Muscle layer of colon (tissue), 2 donors: Measurements from ENCODE around the gene RCL1.

Source experiments
- H3K27ac ChIP-seq: one replicate; pipeline ENCODE4 v1.7.0; 2013; ENCODE audit warnings: low read depth, mild to moderate bottlenecking, low read length, moderate library complexity
- H3K27me3 ChIP-seq, 2 donors: one replicate each; pipeline ENCODE4 v1.7.0; 2013; ENCODE audit warnings: low read length in 2 of 2, mild to moderate bottlenecking in 2 of 2; ENCODE audit not compliant: insufficient read depth in 2 of 2, control insufficient read depth in 1 of 2
- H3K36me3 ChIP-seq: one replicate; pipeline ENCODE4 v1.7.0; 2013; ENCODE audit warnings: mild to moderate bottlenecking, low read length; ENCODE audit not compliant: insufficient read depth
- H3K4me1 ChIP-seq: one replicate; pipeline ENCODE4 v1.7.0; 2013; ENCODE audit warnings: mild to moderate bottlenecking, low read length; ENCODE audit not compliant: insufficient read depth
- H3K4me3 ChIP-seq, 2 donors: one replicate each; pipeline ENCODE4 v1.7.0; 2013; ENCODE audit warnings: low read length in 2 of 2, low read depth in 1 of 2, mild to moderate bottlenecking in 1 of 2, moderate library complexity in 1 of 2
- H3K9ac ChIP-seq: one replicate; pipeline ENCODE4 v1.7.0; 2013; ENCODE audit warnings: low read length
- H3K9me3 ChIP-seq: one replicate; pipeline ENCODE4 v1.7.0; 2013; ENCODE audit warnings: mild to moderate bottlenecking, low read length
- donor health status: abdominal sarcoma.
- donor health status: Adenocarcinoma of cecum.

Gene RCL1

GRCh38 chr9:4821133-4821532, 28.4 kb downstream of the RCL1 start:
- Histone ChIP-seq H3K9ac (no peak overlapping the region), H3K27me3 (no peaks in the 10 kb centered on the region), H3K27ac (no peak overlapping the region), H3K4me3 (no peak overlapping the region), H3K36me3 (no peaks in the 10 kb centered on the region), H3K9me3 (no peaks in the 10 kb centered on the region), H3K4me1 (peaks cover 7% of the 10 kb centered on the region)

- no peaks in the 10 kb centered on the region for H3K9me3 ChIP-seq
- no peak overlapping the region for H3K4me3 ChIP-seq
- peaks cover 7% of the 10 kb centered on the region for H3K4me1 ChIP-seq
- H3K27me3 ChIP-seq, result no peaks in the 10 kb centered on the region
- H3K9ac ChIP-seq, result no peak overlapping the region
- H3K36me3 ChIP-seq, result no peaks in the 10 kb centered on the region
- no peak overlapping the region for H3K27ac ChIP-seq
These were observed 29.3 kb downstream of the RCL1 start for GRCh38 chr9:4822057-4822456.

- Histone ChIP-seq H3K27me3 (no peaks in the 10 kb centered on the region), H3K9me3 (no peaks in the 10 kb centered on the region), H3K9ac (no peak overlapping the region), H3K36me3 (peaks cover 6% of the 10 kb centered on the region), H3K4me3 (no peak overlapping the region), H3K27ac (no peak overlapping the region), H3K4me1 (peaks cover 7% of the 10 kb centered on the region)
These were observed 33.8 kb downstream of the RCL1 start for GRCh38 chr9:4826417-4827166.

- H3K36me3 ChIP-seq, result peaks cover 6% of the 10 kb centered on the region
- H3K4me3 ChIP-seq, result no peak overlapping the region
- H3K9me3 ChIP-seq, result no peaks in the 10 kb centered on the region
These were observed 34.5 kb downstream of the RCL1 start for GRCh38 chr9:4827224-4827623.

GRCh38 chr9:4828761-4829160, 36.0 kb downstream of the RCL1 start:
- H3K4me1 ChIP-seq, result no peaks in the 10 kb centered on the region
- H3K9me3 ChIP-seq, result no peaks in the 10 kb centered on the region
- H3K36me3 ChIP-seq, result peaks cover 6% of the 10 kb centered on the region
- H3K27me3 ChIP-seq, result no peaks in the 10 kb centered on the region
- H3K9ac ChIP-seq, result no peak overlapping the region
- no peak overlapping the region for H3K27ac ChIP-seq
- no peak overlapping the region for H3K4me3 ChIP-seq

More at GRCh38 chr9:4827224-4827623, 34.5 kb downstream of the RCL1 start:
- Histone ChIP-seq H3K4me1 (peaks cover under 1% of the 10 kb centered on the region), H3K9ac (no peak overlapping the region), H3K27me3 (no peaks in the 10 kb centered on the region), H3K27ac (no peak overlapping the region)

- Histone ChIP-seq H3K9me3 (no peaks in the 10 kb centered on the region), H3K4me3 (no peak overlapping the region), H3K27ac (no peak overlapping the region), H3K27me3 (no peaks in the 10 kb centered on the region), H3K36me3 (peaks cover 6% of the 10 kb centered on the region), H3K4me1 (no peaks in the 10 kb centered on the region), H3K9ac (no peak overlapping the region)
These were observed 37.2 kb downstream of the RCL1 start for GRCh38 chr9:4829969-4830368.

GRCh38 chr9:4830699-4831098, 38.0 kb downstream of the RCL1 start:
- no peaks in the 10 kb centered on the region for H3K9me3 ChIP-seq
- H3K27me3 ChIP-seq, result no peaks in the 10 kb centered on the region
- H3K4me1 ChIP-seq, result no peaks in the 10 kb centered on the region
- no peak overlapping the region for H3K4me3 ChIP-seq
- H3K36me3 ChIP-seq, result peaks cover 6% of the 10 kb centered on the region
- no peak overlapping the region for H3K27ac ChIP-seq
- no peak overlapping the region for H3K9ac ChIP-seq

GRCh38 chr9:4831119-4831518, 38.4 kb downstream of the RCL1 start:
- Histone ChIP-seq H3K4me3 (no peak overlapping the region), H3K9me3 (no peaks in the 10 kb centered on the region), H3K27me3 (no peaks in the 10 kb centered on the region), H3K9ac (no peak overlapping the region), H3K36me3 (peaks cover 6% of the 10 kb centered on the region), H3K4me1 (no peaks in the 10 kb centered on the region), H3K27ac (no peak overlapping the region)

GRCh38 chr9:4831944-4832343, 39.2 kb downstream of the RCL1 start:
- H3K4me3 ChIP-seq, result no peak overlapping the region
- no peaks in the 10 kb centered on the region for H3K9me3 ChIP-seq
- no peak overlapping the region for H3K27ac ChIP-seq
- H3K9ac ChIP-seq, result no peak overlapping the region
- no peaks in the 10 kb centered on the region for H3K4me1 ChIP-seq
- no peaks in the 10 kb centered on the region for H3K27me3 ChIP-seq
- peaks cover 6% of the 10 kb centered on the region for H3K36me3 ChIP-seq

- Histone ChIP-seq H3K27me3 (no peaks in the 10 kb centered on the region), H3K4me1 (no peaks in the 10 kb centered on the region), H3K9ac (no peak overlapping the region), H3K36me3 (peaks cover 6% of the 10 kb centered on the region), H3K9me3 (no peaks in the 10 kb centered on the region), H3K27ac (no peak overlapping the region), H3K4me3 (no peak overlapping the region)
These were observed 40.2 kb downstream of the RCL1 start for GRCh38 chr9:4832786-4833579.

- Histone ChIP-seq H3K9me3 (no peaks in the 10 kb centered on the region), H3K36me3 (peaks cover 6% of the 10 kb centered on the region), H3K4me1 (no peaks in the 10 kb centered on the region)
These were observed 41.2 kb downstream of the RCL1 start for GRCh38 chr9:4833781-4834560.

More at GRCh38 chr9:4833781-4834560, 41.2 kb downstream of the RCL1 start:
- Histone ChIP-seq H3K27me3 (no peaks in the 10 kb centered on the region), H3K4me3 (no peak overlapping the region), H3K27ac (no peak overlapping the region), H3K9ac (no peak overlapping the region)
